HepG2 (cell line): ENCODE data around the gene EVA1A. TPM values are rescaled to one million over a fixed set of nuclear protein-coding genes. Genes with fewer than 3 reads are reported as not detected.

ENCODE experiments used
- CBX2 ChIP-seq, 2 experiments: fragments of 200-600 bp in 1 of 2; sonication (generic); formaldehyde crosslinking in 1 of 2; IDR thresholded peaks; 2 replicates each; pipeline versions ENCODE4 v1.7.0 to v1.8.1; 2018 to 2022; ENCODE audit warnings: low read depth in 2 of 2, low read length in 1 of 2, mild to moderate bottlenecking in 1 of 2, missing genetic modification reagents in 1 of 2
- EED ChIP-seq: sonication (generic); formaldehyde crosslinking; IDR thresholded peaks from 2 replicates; pipeline ENCODE4 v1.5.0; 2020; ENCODE audit warnings: mild to moderate bottlenecking, missing genetic modification reagents
- FOSL1 ChIP-seq: sonication (generic); formaldehyde crosslinking; IDR thresholded peaks from 2 replicates; pipeline ENCODE4 v1.9.0; 2021; ENCODE audit warnings: missing genetic modification reagents, borderline replicate concordance
- FOXA1 ChIP-seq, 2 experiments: fragments of 450-650 bp in 1 of 2; sonication (generic) in 1 of 2; formaldehyde crosslinking in 1 of 2; IDR thresholded peaks; 2 replicates each; pipeline versions ENCODE4 v1.4.0 to v1.6.1; 2016 to 2020; ENCODE audit warnings: missing genetic modification reagents in 1 of 2
- HDAC2 ChIP-seq: sonication (generic); formaldehyde crosslinking; IDR thresholded peaks from 2 replicates; pipeline ENCODE4 v1.4.0; 2020; ENCODE audit warnings: missing genetic modification reagents
- SUZ12 ChIP-seq: fragments of 150-350 bp; IDR thresholded peaks from 2 replicates; pipeline ENCODE4 v1.6.1; 2014; ENCODE audit warnings: low read depth, low read length
- ZBTB8A ChIP-seq: sonication (generic); formaldehyde crosslinking; IDR thresholded peaks from 2 replicates; pipeline ENCODE4 v1.4.0; 2020; ENCODE audit warnings: mild to moderate bottlenecking, low read depth, missing genetic modification reagents, borderline replicate concordance
- ZNF574 ChIP-seq: sonication (generic); formaldehyde crosslinking; IDR thresholded peaks from 2 replicates; pipeline ENCODE4 v1.4.0; 2020; ENCODE audit warnings: missing genetic modification reagents
- ZNF703 ChIP-seq: sonication (generic); formaldehyde crosslinking; IDR thresholded peaks from 2 replicates; pipeline ENCODE4 v1.5.1; 2020; ENCODE audit warnings: missing genetic modification reagents, mild to moderate bottlenecking, moderate library complexity, borderline replicate concordance
- ZNF775 ChIP-seq: sonication (generic); formaldehyde crosslinking; IDR thresholded peaks from 2 replicates; pipeline ENCODE4 v1.4.0; 2020; ENCODE audit warnings: missing genetic modification reagents, mild to moderate bottlenecking, moderate library complexity, borderline replicate concordance
- polyA plus RNA-seq, 8 experiments: library from polyadenylated mRNA; depleted of rRNA in 3 of 8; stranded (reverse) in 7 of 8; unstranded in 1 of 8; fragments of >200 nt; fragmentation: Illumina TruSeq in 4 of 8; extraction: Trizol in 4 of 8; gene quantifications; 2 replicates each; pipeline versions ENCODE4 v1.2.1 to v1.2.3, GENCODE V29; 2011 to 2016; ENCODE audit warnings: low read depth in 4 of 8, missing spikeins in 1 of 8, mixed read lengths in 1 of 8; ENCODE audit not compliant: insufficient read depth in 1 of 8
- total RNA-seq, 5 experiments: library from RNA; depleted of rRNA; stranded (reverse); fragments of >200 nt; fragmentation: Illumina TruSeq; extraction: Trizol; gene quantifications; 2 replicates each; pipeline ENCODE4 v1.2.3, GENCODE V29; 2016; ENCODE audit warnings: low read depth in 1 of 5

EVA1A gene
- total and polyA plus RNA-seq, 2 of the 13 experiments (the other 11 are each of a cell fraction or from before 2014, with no cell fraction given), result 57.5 to 57.8 TPM

DNA sequence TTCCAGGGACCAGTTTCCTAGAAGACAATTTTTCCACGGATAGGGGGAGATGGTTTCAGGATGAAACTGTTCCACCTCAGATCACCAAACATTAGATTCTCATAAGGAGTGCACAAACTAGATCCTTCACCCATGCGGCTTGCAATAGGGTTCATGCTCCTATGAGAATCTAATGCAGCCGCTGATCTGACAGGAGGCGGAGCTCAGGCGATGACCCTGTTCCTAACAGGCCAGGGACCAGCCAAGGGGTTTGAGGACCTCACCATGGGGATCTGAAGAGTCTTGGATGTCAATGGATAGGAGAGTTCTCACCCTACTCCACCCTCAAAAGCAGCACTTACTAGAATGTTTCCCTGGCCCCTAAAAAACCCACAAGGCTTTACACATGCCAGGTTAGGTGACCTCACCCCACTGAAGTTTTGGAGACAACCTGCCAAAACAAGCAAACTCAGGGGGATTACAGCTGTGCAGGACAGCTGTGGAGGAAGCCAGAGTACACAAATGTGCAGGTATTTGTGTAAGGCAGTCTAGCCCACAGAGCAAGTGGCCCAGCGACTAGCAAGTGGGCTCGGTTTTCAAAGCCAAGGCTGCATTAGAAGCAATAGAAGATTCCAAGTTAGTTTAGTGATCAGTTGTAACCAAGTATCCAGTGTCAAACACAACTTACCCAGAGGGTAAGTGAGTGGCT is 3.9 kb downstream of the EVA1A start (continued):
- no peak for TF ChIP-seq ZNF775
- no peak for TF ChIP-seq ZNF574 (CRISPR knock-in tag)
- no peak for TF ChIP-seq ZBTB8A (CRISPR knock-in tag)
- no peak for TF ChIP-seq SUZ12
- no peak for TF ChIP-seq FOXA1 (IDR thresholded peaks at IDR 0.05)
- peak; percentile 16; the same call in 1 of the 2 replicates for TF ChIP-seq FOXA1 (CRISPR knock-in tag; IDR thresholded peaks at IDR 0.05)
- no peak for TF ChIP-seq CBX2 (IDR thresholded peaks at IDR 0.05; ENCODE audit: low read depth, low read length)
- no peak for TF ChIP-seq CBX2 (CRISPR knock-in tag; IDR thresholded peaks at IDR 0.05; ENCODE audit: low read depth)
- TF ChIP-seq FOSL1, result no peak
- TF ChIP-seq EED (CRISPR knock-in tag), result no peak
- TF ChIP-seq HDAC2 (CRISPR knock-in tag), result peak; percentile 34; the same call in 1 of the 2 replicates
- no peak for TF ChIP-seq ZNF703 (CRISPR knock-in tag)
